ENCODE results near the gene MRPS18B. TPM values are rescaled to one million over a fixed set of nuclear protein-coding genes. Genes with fewer than 3 reads are reported as not detected.
A peak's percentile ranks its signal among the peaks of the same experiment; 100 is the strongest.

The MRPS18B gene
- total and polyA plus RNA-seq, 2 of the 13 experiments (the other 11 are each of a cell fraction or from before 2014, with no cell fraction given): 125 to 131 TPM

- TF ChIP-seq ZSCAN30 (CRISPR knock-in tag; IDR thresholded peaks at IDR 0.05) (no peak), ZFP62 (CRISPR knock-in tag; IDR thresholded peaks at IDR 0.05) (no peak), ZNF317 (CRISPR knock-in tag; IDR thresholded peaks at IDR 0.05) (peak; percentile 72), TEAD3 (CRISPR knock-in tag; optimal IDR thresholded peaks at IDR 0.05; ENCODE audit: borderline replicate concordance) (peak; percentile 43), ZNF441 (CRISPR knock-in tag; IDR thresholded peaks at IDR 0.05; ENCODE audit: borderline replicate concordance) (0 out of 2 replicates have a peak, but pooled peaks have one; percentile 59), ZNF761 (CRISPR knock-in tag; conservative IDR thresholded peaks at IDR 0.05) (0 out of 2 replicates have a peak, but pooled peaks have one; percentile 19), IRF9 (CRISPR knock-in tag; IDR thresholded peaks at IDR 0.05; ENCODE audit: borderline replicate concordance) (peak; percentile 95; the same call in 1 of the 2 replicates), RELA (CRISPR knock-in tag; IDR thresholded peaks at IDR 0.05) (no peak), TERF1 (CRISPR knock-in tag; IDR thresholded peaks at IDR 0.05) (no peak), THAP11 (CRISPR knock-in tag; IDR thresholded peaks at IDR 0.05) (peak; percentile 79), AGO2 (optimal IDR thresholded peaks at IDR 0.05; ENCODE audit: low read depth, low read length) (no peak), ZNF670 (CRISPR knock-in tag; IDR thresholded peaks at IDR 0.05; ENCODE audit: borderline replicate concordance) (no peak), ZNF350 (CRISPR knock-in tag; IDR thresholded peaks at IDR 0.05; ENCODE audit: borderline replicate concordance, low read depth) (peak; percentile 87), NONO (IDR thresholded peaks at IDR 0.05) (no peak), NONO (CRISPR knock-in tag; conservative IDR thresholded peaks at IDR 0.05) (0 out of 2 replicates have a peak, but pooled peaks have one; percentile 32), HMGXB3 (CRISPR knock-in tag; IDR thresholded peaks at IDR 0.05; ENCODE audit: borderline replicate concordance) (no peak), BATF2 (CRISPR knock-in tag; IDR thresholded peaks at IDR 0.05) (0 out of 2 replicates have a peak, but pooled peaks have one; percentile 48), KDM1A (CRISPR knock-in tag; IDR thresholded peaks at IDR 0.05) (no peak), HNRNPK (IDR thresholded peaks at IDR 0.05; ENCODE audit: low read depth, low read length, poor library complexity, severe bottlenecking) (no peak), ARNTL (CRISPR knock-in tag; IDR thresholded peaks at IDR 0.05) (0 out of 2 replicates have a peak, but pooled peaks have one; percentile 59), PAF1 (CRISPR knock-in tag; IDR thresholded peaks at IDR 0.05) (no peak), ZBTB7A (CRISPR knock-in tag; IDR thresholded peaks at IDR 0.05) (peak; percentile 72), ZBTB3 (CRISPR knock-in tag; IDR thresholded peaks at IDR 0.05; ENCODE audit: borderline replicate concordance, low read depth) (no peak)
Measured at GRCh38 chr6:30617565-30618269, at the start of gene MRPS18B (continued).

Data from HepG2 (cell line).